Measurements from ENCODE around the gene FLNB. TPM values are rescaled to one million over a fixed set of nuclear protein-coding genes. Genes with fewer than 3 reads are reported as not detected.

Gene FLNB
- total and polyA plus RNA-seq, 2 of the 13 experiments (the other 11 are each of a cell fraction or from before 2014, with no cell fraction given) = 106 to 130 TPM

DNA sequence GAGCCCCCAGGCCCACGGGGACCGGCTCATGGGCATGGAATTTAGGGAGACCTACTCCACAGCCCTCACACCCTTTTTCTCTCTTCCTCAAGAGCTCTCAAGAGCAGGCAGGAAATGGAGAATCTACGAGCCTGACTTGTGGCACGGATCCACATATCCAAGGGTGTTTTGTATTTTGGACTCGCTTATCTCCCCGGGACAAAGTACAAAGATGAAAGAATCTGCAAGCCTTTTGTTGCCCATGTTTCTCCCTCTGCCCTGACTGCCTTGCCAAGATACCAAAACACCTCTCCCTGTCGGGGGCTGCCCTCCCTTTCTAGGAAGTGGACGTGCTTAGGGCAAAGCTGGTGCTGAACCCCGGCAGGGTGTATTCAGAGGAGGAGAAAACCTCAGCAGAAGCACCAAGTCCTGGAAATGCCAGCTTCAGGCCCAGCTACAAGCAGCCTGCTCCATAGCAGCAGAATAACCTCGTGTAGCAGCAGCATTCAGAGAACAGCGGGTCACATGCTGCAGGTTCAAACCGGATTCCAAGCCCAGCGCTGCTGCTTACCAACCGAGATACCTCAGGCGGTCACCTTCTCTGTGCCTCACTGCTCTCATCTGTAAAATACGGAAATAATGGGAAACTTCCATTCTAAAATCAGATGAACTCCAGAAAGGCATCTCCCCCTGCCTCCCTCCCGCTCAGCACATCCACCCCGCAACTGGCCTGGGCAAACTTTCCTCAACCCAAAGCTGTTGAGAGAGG is 167.4 kb downstream of the FLNB start (continued):
- TF ChIP-seq, protein P1, sequence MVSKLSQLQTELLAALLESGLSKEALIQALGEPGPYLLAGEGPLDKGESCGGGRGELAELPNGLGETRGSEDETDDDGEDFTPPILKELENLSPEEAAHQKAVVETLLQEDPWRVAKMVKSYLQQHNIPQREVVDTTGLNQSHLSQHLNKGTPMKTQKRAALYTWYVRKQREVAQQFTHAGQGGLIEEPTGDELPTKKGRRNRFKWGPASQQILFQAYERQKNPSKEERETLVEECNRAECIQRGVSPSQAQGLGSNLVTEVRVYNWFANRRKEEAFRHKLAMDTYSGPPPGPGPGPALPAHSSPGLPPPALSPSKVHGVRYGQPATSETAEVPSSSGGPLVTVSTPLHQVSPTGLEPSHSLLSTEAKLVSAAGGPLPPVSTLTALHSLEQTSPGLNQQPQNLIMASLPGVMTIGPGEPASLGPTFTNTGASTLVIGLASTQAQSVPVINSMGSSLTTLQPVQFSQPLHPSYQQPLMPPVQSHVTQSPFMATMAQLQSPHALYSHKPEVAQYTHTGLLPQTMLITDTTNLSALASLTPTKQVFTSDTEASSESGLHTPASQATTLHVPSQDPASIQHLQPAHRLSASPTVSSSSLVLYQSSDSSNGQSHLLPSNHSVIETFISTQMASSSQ (IDR thresholded peaks at IDR 0.05; ENCODE audit: low read depth) = peak; percentile 53
- TF ChIP-seq, protein P1 (CRISPR knock-in tag; IDR thresholded peaks at IDR 0.05; ENCODE audit: borderline replicate concordance) = peak; percentile 62; the same call in 1 of the 2 replicates
- TF ChIP-seq PCBP2 (optimal IDR thresholded peaks at IDR 0.05; ENCODE audit: low read depth, low read length, poor library complexity, severe bottlenecking) (no peak), TGIF2 (CRISPR knock-in tag; IDR thresholded peaks at IDR 0.05) (no peak), ZNF180 (CRISPR knock-in tag; IDR thresholded peaks at IDR 0.05; ENCODE audit: borderline replicate concordance, low read depth) (no peak), GABPA (IDR thresholded peaks at IDR 0.05; ENCODE audit: low read depth, low read length) (no peak), GABPA (CRISPR knock-in tag; IDR thresholded peaks at IDR 0.05; ENCODE audit: low read depth) (peak; percentile 56), ZNF282 (IDR thresholded peaks at IDR 0.05; ENCODE audit: partially characterized antibody) (no peak), KAT2B (IDR thresholded peaks at IDR 0.05; ENCODE audit: borderline replicate concordance, low read depth, low read length) (no peak), ZFYVE20 (CRISPR knock-in tag; IDR thresholded peaks at IDR 0.05; ENCODE audit: borderline replicate concordance, low read depth) (no peak), ZMAT3 (CRISPR knock-in tag; conservative IDR thresholded peaks at IDR 0.05) (peak; percentile 38; the same call in 1 of the 2 replicates), ZFP36 (IDR thresholded peaks at IDR 0.05; ENCODE audit: borderline replicate concordance, low read depth, low read length, partially characterized antibody) (no peak), ZNF577 (CRISPR knock-in tag; IDR thresholded peaks at IDR 0.05; ENCODE audit: borderline replicate concordance, low read depth) (no peak), MAFK (conservative IDR thresholded peaks at IDR 0.05 in 1 of 2, IDR thresholded peaks at IDR 0.05 in 1 of 2; ENCODE audit: low read length in 2 of 2) (no peak), HNRNPH1 (optimal IDR thresholded peaks at IDR 0.05; ENCODE audit: low read depth, low read length) (no peak), NR2C2 (CRISPR knock-in tag; IDR thresholded peaks at IDR 0.05; ENCODE audit: borderline replicate concordance) (peak; percentile 76; the same call in 1 of the 2 replicates), IRF2 (CRISPR knock-in tag; IDR thresholded peaks at IDR 0.05) (peak; percentile 71), ZNF720 (CRISPR knock-in tag; IDR thresholded peaks at IDR 0.05) (no peak), ZNF12 (CRISPR knock-in tag; IDR thresholded peaks at IDR 0.05) (0 out of 2 replicates have a peak, but pooled peaks have one; percentile 32), ZNF83 (CRISPR knock-in tag; IDR thresholded peaks at IDR 0.05; ENCODE audit: borderline replicate concordance) (no peak), ZFAT (CRISPR knock-in tag; conservative IDR thresholded peaks at IDR 0.05) (no peak), U2AF1 (optimal IDR thresholded peaks at IDR 0.05; ENCODE audit: low read depth, low read length) (peak; percentile 44)
- TF ChIP-seq, protein P2, sequence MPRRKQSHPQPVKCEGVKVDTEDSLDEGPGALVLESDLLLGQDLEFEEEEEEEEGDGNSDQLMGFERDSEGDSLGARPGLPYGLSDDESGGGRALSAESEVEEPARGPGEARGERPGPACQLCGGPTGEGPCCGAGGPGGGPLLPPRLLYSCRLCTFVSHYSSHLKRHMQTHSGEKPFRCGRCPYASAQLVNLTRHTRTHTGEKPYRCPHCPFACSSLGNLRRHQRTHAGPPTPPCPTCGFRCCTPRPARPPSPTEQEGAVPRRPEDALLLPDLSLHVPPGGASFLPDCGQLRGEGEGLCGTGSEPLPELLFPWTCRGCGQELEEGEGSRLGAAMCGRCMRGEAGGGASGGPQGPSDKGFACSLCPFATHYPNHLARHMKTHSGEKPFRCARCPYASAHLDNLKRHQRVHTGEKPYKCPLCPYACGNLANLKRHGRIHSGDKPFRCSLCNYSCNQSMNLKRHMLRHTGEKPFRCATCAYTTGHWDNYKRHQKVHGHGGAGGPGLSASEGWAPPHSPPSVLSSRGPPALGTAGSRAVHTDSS (CRISPR knock-in tag; conservative IDR thresholded peaks at IDR 0.05) = no peak
- TF ChIP-seq, protein P3, sequence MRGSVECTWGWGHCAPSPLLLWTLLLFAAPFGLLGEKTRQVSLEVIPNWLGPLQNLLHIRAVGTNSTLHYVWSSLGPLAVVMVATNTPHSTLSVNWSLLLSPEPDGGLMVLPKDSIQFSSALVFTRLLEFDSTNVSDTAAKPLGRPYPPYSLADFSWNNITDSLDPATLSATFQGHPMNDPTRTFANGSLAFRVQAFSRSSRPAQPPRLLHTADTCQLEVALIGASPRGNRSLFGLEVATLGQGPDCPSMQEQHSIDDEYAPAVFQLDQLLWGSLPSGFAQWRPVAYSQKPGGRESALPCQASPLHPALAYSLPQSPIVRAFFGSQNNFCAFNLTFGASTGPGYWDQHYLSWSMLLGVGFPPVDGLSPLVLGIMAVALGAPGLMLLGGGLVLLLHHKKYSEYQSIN (CRISPR knock-in tag; IDR thresholded peaks at IDR 0.05; ENCODE audit: borderline replicate concordance) = no peak
